Motor neuron (in vitro differentiated cells): ENCODE measurements around the gene KIF2C. TPM values are rescaled to one million over a fixed set of nuclear protein-coding genes. Genes with fewer than 3 reads are reported as not detected.
"Not testable (repeated sequence)": the region's sequence is repeated elsewhere in the genome, so short reads cannot be mapped to it uniquely, and the experiment has no call there.

Experiments used
- ATAC-seq, 8 experiments: fragments of 200-7000 bp; cut with Tn5 transposase; replicated peaks in 6 of 8; 2 replicates each; pipeline ENCODE4 v1.8.0; 2021; ENCODE audit warnings: mild to moderate bottlenecking in 8 of 8, moderate library complexity in 8 of 8
- H3K27ac ChIP-seq, 2 donors: fragments of 250-450 bp; sonication (Bioruptor Pico); 2 replicates each; pipeline ENCODE4 v1.9.0; 2021; ENCODE audit warnings: antibody characterized with exemption in 2 of 2, mild to moderate bottlenecking in 2 of 2, moderate library complexity in 1 of 2
- H3K4me1 ChIP-seq, 2 donors: fragments of 250-450 bp; sonication (Bioruptor Pico); replicated peaks in 1 of 2; 2 replicates each; pipeline ENCODE4 v1.6.1; 2021; ENCODE audit warnings: antibody characterized with exemption in 2 of 2, mild to moderate bottlenecking in 2 of 2, moderate library complexity in 1 of 2
- H3K4me3 ChIP-seq, 5 donors: fragments of 250-450 bp; sonication (Bioruptor Pico); 2 replicates each; pipeline ENCODE4 v1.9.0; 2021; ENCODE audit warnings: antibody characterized with exemption in 5 of 5, mild to moderate bottlenecking in 5 of 5, moderate library complexity in 4 of 5
- WGBS, 10 experiments: fragments of 450-650 bp; shearing (Covaris generic); methylation state at CpG; one replicate each; pipeline ENCODE4 v1.0.0; 2022; 5-methylcytosine and 5-hydroxymethylcytosine counted together
- in situ Hi-C, 9 experiments: fragments of 400-800 bp; cut with MboI; loops; one replicate each; pipeline ENCODE4 v1.15.0; 2021; ENCODE audit warnings: low sequenced_read_pairs in 9 of 9, low pct_unique_long_range_greater_than_20kb in 2 of 9; ENCODE audit not compliant: unreplicated experiment in 9 of 9
- total RNA-seq, 8 experiments: library from RNA; unstranded; fragments of 300-600 nt; gene quantifications; 2 replicates each; pipeline versions ENCODE4 v1.2.3 to v1.2.4, GENCODE V29; 2022

The KIF2C gene
- 10 to 100 TPM in 3 of 8 experiments, 1 to 10 TPM in 4, under 1 TPM in 1; 0.61 to 92.3 (median 4.9) TPM for total RNA-seq

DNA sequence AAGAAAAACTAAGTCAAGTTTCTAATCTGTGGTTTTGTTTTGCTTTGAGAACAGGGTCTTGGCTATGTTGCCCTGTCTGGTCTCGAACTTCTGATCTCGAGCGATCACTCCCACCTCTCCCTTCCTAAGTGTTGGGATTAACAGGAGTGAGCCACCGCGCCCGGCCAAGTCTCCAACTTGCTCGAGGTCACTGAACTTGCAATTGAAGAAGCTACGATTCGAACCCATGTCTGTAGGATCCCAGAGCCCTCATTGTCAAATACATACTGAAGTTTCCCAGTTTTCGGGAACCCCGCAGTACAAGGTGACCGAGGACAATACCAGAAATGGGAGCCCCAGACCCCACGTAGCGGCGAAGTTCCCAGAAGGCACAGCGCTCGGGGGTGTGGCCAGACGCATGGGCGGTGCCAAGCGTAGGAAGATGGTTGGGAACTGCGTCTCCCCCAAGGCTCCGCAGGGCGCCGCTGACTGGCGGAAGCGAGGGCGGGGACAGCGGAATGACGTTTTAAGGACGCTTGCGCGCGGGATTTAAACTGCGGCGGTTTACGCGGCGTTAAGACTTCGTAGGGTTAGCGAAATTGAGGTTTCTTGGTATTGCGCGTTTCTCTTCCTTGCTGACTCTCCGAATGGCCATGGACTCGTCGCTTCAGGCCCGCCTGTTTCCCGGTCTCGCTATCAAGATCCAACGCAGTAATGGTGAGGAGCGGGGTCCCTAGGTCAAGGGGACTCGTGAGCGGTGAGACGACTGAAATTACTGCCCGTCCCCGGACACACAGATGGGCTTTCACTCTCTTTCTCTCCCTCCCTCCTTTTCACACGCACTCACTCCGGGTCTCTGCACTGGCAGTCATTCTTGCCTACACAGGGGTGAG, at the start of gene KIF2C:
KIF2C (plus strand) TSS at position 531 of the 872 bp plus-strand sequence; CDS start at position 627, 96 bp downstream.
- peak; percentile 98 to 100 (median 99) for ATAC-seq
- WGBS, 10 experiments: 0 to 8% (median 3%) methylated on average over 1 to 40 of the region's 57 CpGs
- H3K4me1 ChIP-seq: peaks cover 3 to 10% of the 10 kb centered on the region in 2 donors
- H3K4me3 ChIP-seq: peak within 1 kb of the TSS; percentile 41 to 54 (median 50)
- in situ Hi-C loops: loop anchor here in 1 of 9 experiments (25.0 kb wide), 1 partner anchor 573 kb away; no protein-coding TSS in a partner anchor
- H3K27ac ChIP-seq: peak within 1 kb of the TSS; percentile 37 to 51

DNA sequence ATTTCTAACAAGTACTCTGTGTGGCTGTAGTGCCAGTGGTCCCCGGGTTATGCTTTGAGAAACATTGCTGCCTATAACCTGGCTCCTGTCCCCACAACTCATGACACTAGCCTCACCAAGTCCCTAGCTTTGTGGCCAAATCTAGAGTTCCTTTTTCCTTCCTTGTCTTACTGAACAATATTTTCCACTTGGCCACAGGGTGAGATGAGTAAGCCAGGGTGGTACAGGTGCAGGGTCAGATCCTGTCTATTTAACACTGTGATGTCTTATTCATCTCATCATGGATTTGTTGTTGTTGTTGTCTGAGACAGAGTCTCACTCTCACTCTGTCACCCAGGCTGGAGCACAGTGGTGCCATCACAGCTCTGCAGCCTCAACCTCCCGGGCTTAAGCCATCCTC, 46.5 kb upstream of the KIF2C start:
- Histone ChIP-seq H3K4me1 (peaks cover 5 to 18% of the 10 kb centered on the region in 2 donors), H3K4me3 (no peak overlapping the region), H3K27ac (no peak overlapping the region)
- in situ Hi-C loops: no loop called here
- no peak for ATAC-seq
- 60 to 100% (median 86%) methylated on average over 1 to 2 of the region's 2 CpGs; no CpG with 5 or more reads in 3 of the 10 experiments for WGBS, 10 experiments

DNA sequence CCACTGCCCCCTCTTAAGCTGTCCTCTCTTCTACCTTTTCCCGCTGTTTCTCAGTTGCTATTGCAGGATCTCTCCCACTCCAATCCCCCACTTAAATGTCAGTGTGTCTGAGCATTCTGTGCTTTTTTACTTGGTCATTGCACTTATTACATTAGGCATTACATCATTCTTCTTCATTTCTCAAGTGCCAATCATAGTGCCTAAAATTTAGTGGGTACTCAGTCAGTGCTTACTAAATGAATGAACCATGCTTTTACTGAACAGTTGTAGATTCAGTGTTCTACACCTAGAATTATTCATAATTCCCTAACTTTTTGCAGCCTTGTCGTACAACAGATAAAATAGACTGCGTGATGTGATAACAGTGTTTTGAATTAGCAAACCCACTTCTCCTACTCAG, 45.7 kb upstream of the KIF2C start:
- no peak for ATAC-seq
- H3K27ac ChIP-seq: no peak overlapping the region
- in situ Hi-C loops: no loop called here
- 86 to 100% (median 96%) methylated on average over 2 to 3 of the region's 3 CpGs for WGBS, 10 experiments
- peaks cover 5 to 11% of the 10 kb centered on the region in 2 donors for H3K4me1 ChIP-seq
- H3K4me3 ChIP-seq: no peak overlapping the region

DNA sequence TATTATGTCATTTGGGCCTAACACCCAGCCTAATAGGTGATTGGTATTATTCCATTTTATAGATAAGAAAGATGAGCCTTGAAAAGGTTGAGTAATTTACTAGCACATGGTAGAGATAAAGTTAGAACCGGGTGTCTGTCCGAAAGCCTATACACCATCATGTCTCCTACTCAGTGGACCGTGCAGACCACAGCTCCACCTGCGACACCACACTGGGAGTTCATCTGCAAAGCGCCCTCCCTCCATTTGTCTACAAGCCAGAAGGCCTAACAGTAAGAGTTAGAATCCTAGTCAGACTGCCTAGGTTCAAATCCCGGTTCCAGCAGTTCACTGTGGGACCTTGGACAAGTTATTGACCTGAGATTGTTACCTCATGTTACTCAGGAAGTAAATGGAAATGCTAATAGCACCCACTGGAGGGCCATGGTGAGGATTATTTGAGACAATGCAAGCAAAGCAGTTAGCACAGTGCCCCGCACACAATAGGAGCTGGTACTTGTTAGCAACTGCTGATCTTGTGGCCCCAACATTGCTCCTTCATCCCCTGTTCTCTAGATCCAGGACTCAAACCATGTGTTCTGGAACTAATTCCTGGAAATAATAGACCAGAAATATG, 44.7 kb upstream of the KIF2C start:
- H3K4me3 ChIP-seq: no peak overlapping the region
- H3K27ac ChIP-seq: no peak overlapping the region
- WGBS, 10 experiments: 80 to 100% (median 90%) methylated on average over 1 to 7 of the region's 7 CpGs; no CpG with 5 or more reads in 1 of the 10 experiments
- ATAC-seq: no peak
- no peaks in the 10 kb centered on the region for H3K4me1 ChIP-seq
- in situ Hi-C loops: no loop called here

DNA sequence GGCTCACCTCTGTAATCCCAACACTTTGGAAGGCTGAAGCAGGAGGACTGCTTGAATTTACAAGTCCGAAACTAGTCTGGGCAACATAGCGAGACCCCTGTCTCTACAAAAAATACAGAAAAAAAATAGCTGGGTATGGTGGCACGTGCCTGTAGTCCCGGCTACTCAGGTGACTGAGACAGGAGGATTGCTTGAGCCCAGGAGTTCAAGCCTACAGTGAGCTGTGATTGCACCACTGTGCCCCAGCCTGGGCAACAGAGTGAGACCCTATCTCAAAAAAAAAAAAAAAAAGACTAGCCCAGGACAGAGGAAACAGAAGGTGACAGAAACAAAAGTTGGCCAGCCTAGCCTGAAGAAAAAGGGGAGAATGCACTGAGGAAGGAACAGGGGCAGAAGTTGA, 44.0 kb upstream of the KIF2C start:
- 71 to 100% (median 81%) methylated on average over 2 to 4 of the region's 4 CpGs; no CpG with 5 or more reads in 1 of the 10 experiments for WGBS, 10 experiments
- no peak overlapping the region for H3K27ac ChIP-seq
- in situ Hi-C loops: no loop called here
- no peak overlapping the region for H3K4me3 ChIP-seq
- no peaks in the 10 kb centered on the region for H3K4me1 ChIP-seq
- ATAC-seq: no peak

DNA sequence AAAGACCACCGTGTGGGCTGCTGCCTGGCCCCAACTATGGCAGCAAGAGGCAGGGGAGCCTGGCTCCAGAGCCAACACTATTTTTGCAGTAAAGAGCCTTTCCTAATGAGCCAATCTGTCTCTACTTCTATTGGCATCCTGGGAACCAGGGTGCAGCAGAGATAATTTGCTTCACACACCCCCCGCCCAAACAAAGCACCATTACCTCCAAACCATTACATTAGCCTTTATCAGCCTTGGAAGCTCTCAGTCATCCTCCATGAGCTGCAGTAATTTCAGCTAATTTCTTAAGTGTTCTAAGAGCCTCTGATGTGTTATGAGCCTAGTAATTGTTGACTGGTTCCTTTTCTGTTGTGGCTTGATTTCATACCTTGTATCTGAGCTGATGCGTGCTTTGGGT, 43.5 kb upstream of the KIF2C start:
- H3K4me1 ChIP-seq: no peaks in the 10 kb centered on the region
- WGBS, 10 experiments: 47 to 100% (median 90%) methylated on average over 1 to 3 of the region's 3 CpGs; no CpG with 5 or more reads in 1 of the 10 experiments
- no peak overlapping the region for H3K4me3 ChIP-seq
- no peak overlapping the region for H3K27ac ChIP-seq
- in situ Hi-C loops: no loop called here
- no peak for ATAC-seq

DNA sequence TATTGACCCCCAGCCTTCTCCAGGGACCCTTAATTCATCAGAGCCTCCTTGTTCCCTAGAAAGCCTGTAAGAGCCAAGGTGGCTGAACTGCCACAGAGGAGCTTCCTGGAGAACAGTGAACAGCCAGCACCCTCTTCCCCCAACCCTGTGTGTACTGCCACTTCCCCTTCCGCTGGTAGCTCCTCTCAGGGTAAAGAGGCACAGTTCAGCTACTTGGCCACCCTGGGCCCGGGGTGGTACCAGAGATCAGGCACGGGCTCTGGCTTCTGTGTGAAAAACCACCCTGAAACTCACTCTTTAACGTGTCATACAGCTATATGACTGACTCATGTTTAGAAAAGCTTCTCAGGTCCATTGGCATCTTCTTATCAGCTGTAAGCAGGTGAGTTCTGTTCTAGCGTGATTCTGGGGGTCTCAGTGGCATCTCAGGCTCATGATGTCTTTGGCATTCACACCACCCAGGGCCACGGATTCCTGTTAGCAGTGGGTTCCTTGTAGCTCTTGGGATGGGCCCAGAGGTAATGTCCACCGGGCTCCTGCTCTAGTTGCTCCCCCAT, 42.8 kb upstream of the KIF2C start:
- no peak overlapping the region for H3K4me3 ChIP-seq
- no peaks in the 10 kb centered on the region for H3K4me1 ChIP-seq
- 43 to 97% (median 65%) methylated on average over 1 to 6 of the region's 7 CpGs; no CpG with 5 or more reads in 2 of the 10 experiments for WGBS, 10 experiments
- no peak overlapping the region for H3K27ac ChIP-seq
- in situ Hi-C loops: no loop called here
- ATAC-seq: no peak

DNA sequence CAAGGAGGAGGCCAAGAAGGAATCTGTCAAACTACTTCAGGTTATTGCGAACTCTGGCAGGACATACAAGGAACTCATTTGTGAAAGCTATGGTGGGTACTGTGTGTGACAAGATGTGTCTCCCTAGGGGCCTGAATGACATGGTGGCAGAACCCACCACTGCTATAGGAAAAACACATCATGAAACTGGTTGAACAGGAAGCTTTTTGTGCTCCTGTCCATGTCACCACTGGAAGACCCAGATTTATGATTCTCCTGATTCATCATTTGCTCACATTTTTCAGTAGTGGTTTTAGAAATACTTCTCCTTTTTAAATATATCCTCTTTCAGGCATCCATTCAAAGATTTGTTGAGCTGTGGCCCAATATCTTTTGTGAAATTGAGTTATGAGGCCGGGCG, 41.5 kb upstream of the KIF2C start:
- Histone ChIP-seq H3K4me3 (no peak overlapping the region), H3K4me1 (no peaks in the 10 kb centered on the region), H3K27ac (no peak overlapping the region)
- in situ Hi-C loops: no loop called here
- no peak for ATAC-seq
- 92 to 100% (median 97%) methylated on average over 2 to 3 of the region's 3 CpGs; no CpG with 5 or more reads in 6 of the 10 experiments for WGBS, 10 experiments

DNA sequence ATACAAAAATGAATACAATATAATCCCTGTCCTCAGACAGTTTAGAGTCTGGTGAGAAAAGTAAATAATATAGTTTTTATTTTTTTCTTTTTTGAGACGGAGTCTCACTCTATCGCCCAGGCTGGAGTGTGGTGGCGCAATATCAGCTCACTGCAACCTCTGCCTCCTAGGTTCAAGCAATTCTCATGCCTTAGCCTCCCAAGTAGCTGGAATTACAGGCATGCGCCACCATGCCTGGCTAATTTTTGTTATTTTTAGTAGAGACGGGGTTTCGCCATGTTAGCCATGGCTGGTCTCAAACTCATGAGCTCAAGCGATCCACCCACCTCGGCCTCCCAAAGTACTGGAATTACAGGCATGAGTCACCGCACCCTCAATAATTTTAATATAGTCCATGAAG, 40.3 kb upstream of the KIF2C start:
- ATAC-seq, in situ Hi-C loops, H3K4me1 ChIP-seq, H3K4me3 ChIP-seq, H3K27ac ChIP-seq: not testable (repeated sequence)
- 60 to 96% (median 83%) methylated on average over 3 to 9 of the region's 9 CpGs; no CpG with 5 or more reads in 3 of the 10 experiments for WGBS, 10 experiments

DNA sequence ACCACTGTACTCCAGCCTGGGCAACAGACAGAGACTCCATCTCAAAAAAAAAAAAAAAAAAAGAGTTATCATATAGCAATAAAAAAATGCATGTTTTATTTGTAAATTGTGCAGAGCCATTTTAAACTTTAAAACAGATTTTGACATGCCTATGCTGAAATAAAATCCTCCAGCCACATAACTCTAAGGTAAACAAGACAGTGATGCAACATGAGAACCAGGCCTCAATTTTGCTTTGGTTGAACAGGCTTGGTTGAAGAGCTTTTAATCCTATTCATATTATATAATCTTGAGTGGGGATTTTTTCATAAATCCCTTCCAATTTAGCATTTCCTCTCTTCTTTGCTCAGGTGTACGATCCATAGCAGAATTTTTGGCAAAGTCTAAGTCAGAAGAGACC, 39.1 kb upstream of the KIF2C start:
- WGBS, 10 experiments: 40 to 91% (median 67%) methylated on average over 1 of the region's 1 CpG; no CpG with 5 or more reads in 3 of the 10 experiments
- Histone ChIP-seq H3K4me3 (no peak overlapping the region), H3K4me1 (no peaks in the 10 kb centered on the region), H3K27ac (no peak overlapping the region)
- no peak for ATAC-seq
- in situ Hi-C loops: no loop called here

DNA sequence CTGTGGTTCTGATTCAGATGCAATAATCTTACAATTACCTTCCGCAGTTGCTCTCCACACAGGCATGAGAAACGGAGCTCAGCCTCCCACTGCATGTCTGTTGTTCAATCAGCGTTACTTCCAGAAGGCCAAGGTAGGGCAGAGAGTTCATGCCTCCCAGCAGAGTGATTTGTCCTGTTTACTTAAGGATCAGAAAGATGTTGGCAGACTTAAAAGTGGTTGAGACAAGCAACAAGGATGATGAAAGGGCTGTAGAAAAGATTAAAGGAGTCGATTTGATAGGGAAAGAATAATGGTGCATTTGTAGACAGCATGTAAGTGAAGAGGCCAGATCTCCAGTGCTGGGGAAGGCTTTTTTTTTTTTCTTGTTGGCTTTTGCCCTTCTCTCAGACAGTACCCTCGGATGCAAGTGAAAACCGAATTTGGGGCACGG, 38.5 kb upstream of the KIF2C start:
- no peaks in the 10 kb centered on the region for H3K4me1 ChIP-seq
- no peak overlapping the region for H3K27ac ChIP-seq
- WGBS, 10 experiments: 33 to 83% (median 64%) methylated on average over 1 to 7 of the region's 7 CpGs
- in situ Hi-C loops: no loop called here
- ATAC-seq: no peak
- H3K4me3 ChIP-seq: no peak overlapping the region

DNA sequence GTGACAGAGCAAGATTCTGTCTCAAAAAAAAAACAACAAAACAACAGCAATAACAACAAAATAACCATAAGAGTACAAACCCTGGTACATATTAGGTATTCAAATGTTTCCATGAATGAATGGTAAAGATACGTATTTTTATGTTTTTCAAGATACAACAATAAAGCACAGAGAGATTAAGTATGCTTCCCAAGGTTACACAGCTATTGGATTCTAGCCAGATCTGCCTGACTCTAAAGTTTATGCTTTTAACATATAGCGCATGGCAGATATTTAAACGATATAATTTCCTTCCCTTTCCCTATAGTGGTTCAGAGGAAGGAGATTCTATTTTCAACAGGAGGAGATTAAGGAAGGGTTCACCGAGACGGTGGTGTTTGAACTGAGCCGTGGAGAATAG, 34.2 kb upstream of the KIF2C start:
- Histone ChIP-seq H3K4me3 (no peak overlapping the region), H3K27ac (no peak overlapping the region), H3K4me1 (no peaks in the 10 kb centered on the region)
- in situ Hi-C loops: no loop called here
- no peak for ATAC-seq
- 63 to 94% (median 84%) methylated on average over 3 to 6 of the region's 6 CpGs for WGBS, 10 experiments

DNA sequence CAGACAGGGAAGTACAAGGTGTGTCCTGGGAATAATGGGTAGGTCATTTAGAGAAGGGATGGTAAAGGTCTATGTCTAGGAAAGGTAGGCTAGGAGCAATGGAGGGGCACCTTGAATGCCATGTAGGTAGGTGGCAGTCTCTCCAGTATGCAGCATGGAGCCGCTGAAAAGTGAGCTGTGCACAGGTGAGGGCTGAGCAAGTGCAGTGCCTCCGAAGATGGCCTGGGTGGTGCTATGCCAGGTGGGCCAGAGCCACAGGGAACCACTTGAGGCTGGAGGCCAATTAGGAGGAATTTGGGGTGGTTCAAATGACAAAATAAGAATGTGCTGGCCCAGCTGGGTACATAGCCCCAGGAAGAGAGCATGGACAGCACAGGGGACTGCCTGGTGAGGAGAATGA, 33.7 kb upstream of the KIF2C start:
- no peak for ATAC-seq
- H3K4me1 ChIP-seq: no peaks in the 10 kb centered on the region
- in situ Hi-C loops: no loop called here
- WGBS, 10 experiments: 71 to 100% (median 81%) methylated on average over 1 to 2 of the region's 2 CpGs; no CpG with 5 or more reads in 7 of the 10 experiments
- H3K27ac ChIP-seq: no peak overlapping the region
- H3K4me3 ChIP-seq: no peak overlapping the region
